Measurements from ENCODE around the gene HAPSTR1. TPM values are rescaled to one million over a fixed set of nuclear protein-coding genes. Genes with fewer than 3 reads are reported as not detected.

The HAPSTR1 gene
- total RNA-seq, 1 donor from 2014 or later: 143 TPM

GRCh38 chr16:9115277-9115676 lies 23.8 kb downstream of the HAPSTR1 start:
- Mint-ChIP-seq H3K9me3 (ENCODE audit: unreplicated experiment) (peaks cover 1% of the 10 kb centered on the region), H3K27ac (ENCODE audit: unreplicated experiment) (no peak overlapping the region), H3K27me3 (ENCODE audit: unreplicated experiment) (peaks cover 6% of the 10 kb centered on the region), H3K4me3 (ENCODE audit: unreplicated experiment) (no peak overlapping the region), H3K4me1 (ENCODE audit: low read depth, unreplicated experiment) (peaks cover 12% of the 10 kb centered on the region), H3K36me3 (ENCODE audit: unreplicated experiment) (no peaks in the 10 kb centered on the region)
- TF ChIP-seq, protein P1, sequence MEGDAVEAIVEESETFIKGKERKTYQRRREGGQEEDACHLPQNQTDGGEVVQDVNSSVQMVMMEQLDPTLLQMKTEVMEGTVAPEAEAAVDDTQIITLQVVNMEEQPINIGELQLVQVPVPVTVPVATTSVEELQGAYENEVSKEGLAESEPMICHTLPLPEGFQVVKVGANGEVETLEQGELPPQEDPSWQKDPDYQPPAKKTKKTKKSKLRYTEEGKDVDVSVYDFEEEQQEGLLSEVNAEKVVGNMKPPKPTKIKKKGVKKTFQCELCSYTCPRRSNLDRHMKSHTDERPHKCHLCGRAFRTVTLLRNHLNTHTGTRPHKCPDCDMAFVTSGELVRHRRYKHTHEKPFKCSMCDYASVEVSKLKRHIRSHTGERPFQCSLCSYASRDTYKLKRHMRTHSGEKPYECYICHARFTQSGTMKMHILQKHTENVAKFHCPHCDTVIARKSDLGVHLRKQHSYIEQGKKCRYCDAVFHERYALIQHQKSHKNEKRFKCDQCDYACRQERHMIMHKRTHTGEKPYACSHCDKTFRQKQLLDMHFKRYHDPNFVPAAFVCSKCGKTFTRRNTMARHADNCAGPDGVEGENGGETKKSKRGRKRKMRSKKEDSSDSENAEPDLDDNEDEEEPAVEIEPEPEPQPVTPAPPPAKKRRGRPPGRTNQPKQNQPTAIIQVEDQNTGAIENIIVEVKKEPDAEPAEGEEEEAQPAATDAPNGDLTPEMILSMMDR (IDR thresholded peaks at IDR 0.05; ENCODE audit: partially characterized antibody, unreplicated experiment): no peak
- DNase-seq: no peak

GRCh38 chr16:9116141-9116540 lies 24.7 kb downstream of the HAPSTR1 start:
- H3K9me3 Mint-ChIP-seq (ENCODE audit: unreplicated experiment): peaks cover 1% of the 10 kb centered on the region
- peaks cover 6% of the 10 kb centered on the region for H3K27me3 Mint-ChIP-seq (ENCODE audit: unreplicated experiment)
- H3K27ac Mint-ChIP-seq (ENCODE audit: unreplicated experiment): no peak overlapping the region
- no peak for DNase-seq
- H3K4me1 Mint-ChIP-seq (ENCODE audit: low read depth, unreplicated experiment): peaks cover 10% of the 10 kb centered on the region
- no peaks in the 10 kb centered on the region for H3K36me3 Mint-ChIP-seq (ENCODE audit: unreplicated experiment)
- no peak overlapping the region for H3K4me3 Mint-ChIP-seq (ENCODE audit: unreplicated experiment)
- TF ChIP-seq, protein P1 (IDR thresholded peaks at IDR 0.05; ENCODE audit: partially characterized antibody, unreplicated experiment): no peak

GRCh38 chr16:9118170-9118569 lies 26.7 kb downstream of the HAPSTR1 start:
- DNase-seq: no peak
- Mint-ChIP-seq H3K27me3 (ENCODE audit: unreplicated experiment) (peaks cover 6% of the 10 kb centered on the region), H3K9me3 (ENCODE audit: unreplicated experiment) (peaks cover 1% of the 10 kb centered on the region), H3K4me1 (ENCODE audit: low read depth, unreplicated experiment) (peaks cover 2% of the 10 kb centered on the region), H3K36me3 (ENCODE audit: unreplicated experiment) (no peaks in the 10 kb centered on the region), H3K27ac (ENCODE audit: unreplicated experiment) (no peak overlapping the region), H3K4me3 (ENCODE audit: unreplicated experiment) (no peak overlapping the region)
- TF ChIP-seq, protein P1 (IDR thresholded peaks at IDR 0.05; ENCODE audit: partially characterized antibody, unreplicated experiment): no peak

- no peaks in the 10 kb centered on the region for H3K36me3 Mint-ChIP-seq (ENCODE audit: unreplicated experiment)
- peaks cover 8% of the 10 kb centered on the region for H3K4me1 Mint-ChIP-seq (ENCODE audit: low read depth, unreplicated experiment)
- TF ChIP-seq, protein P1 (IDR thresholded peaks at IDR 0.05; ENCODE audit: partially characterized antibody, unreplicated experiment): no peak
Observed at GRCh38 chr16:9119795-9120194, 28.4 kb downstream of the HAPSTR1 start.

DNA sequence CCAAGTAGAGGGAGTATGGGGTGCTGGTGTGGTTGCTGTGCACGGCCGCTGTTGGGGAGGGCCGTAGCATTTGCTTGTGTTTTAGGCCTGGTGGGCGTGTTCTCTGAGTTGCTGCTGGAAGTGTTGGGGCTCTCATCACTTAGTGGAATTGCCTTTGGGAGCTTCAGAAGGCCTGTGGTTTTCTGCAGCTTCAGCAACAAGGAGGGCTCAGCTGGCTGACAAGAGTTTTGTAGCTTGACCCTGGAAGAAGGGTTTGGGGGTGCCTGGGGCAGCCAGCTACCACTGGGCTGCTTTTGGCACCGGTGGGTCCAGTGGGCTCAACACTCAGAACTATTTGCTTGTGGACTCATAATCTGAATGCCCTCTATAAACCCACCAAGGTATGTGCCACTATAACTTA lies 30.9 kb downstream of the HAPSTR1 start:
- no peak overlapping the region for H3K4me3 Mint-ChIP-seq (ENCODE audit: unreplicated experiment)
- H3K36me3 Mint-ChIP-seq (ENCODE audit: unreplicated experiment): no peaks in the 10 kb centered on the region
- no peak overlapping the region for H3K27ac Mint-ChIP-seq (ENCODE audit: unreplicated experiment)

More at GRCh38 chr16:9119795-9120194, 28.4 kb downstream of the HAPSTR1 start:
- peaks cover 1% of the 10 kb centered on the region for H3K9me3 Mint-ChIP-seq (ENCODE audit: unreplicated experiment)
- no peak overlapping the region for H3K27ac Mint-ChIP-seq (ENCODE audit: unreplicated experiment)
- no peaks in the 10 kb centered on the region for H3K27me3 Mint-ChIP-seq (ENCODE audit: unreplicated experiment)
- DNase-seq: no peak
- H3K4me3 Mint-ChIP-seq (ENCODE audit: unreplicated experiment): no peak overlapping the region

More for the DNA sequence above, 30.9 kb downstream of the HAPSTR1 start:
- Mint-ChIP-seq H3K9me3 (ENCODE audit: unreplicated experiment) (peaks cover 1% of the 10 kb centered on the region), H3K4me1 (ENCODE audit: low read depth, unreplicated experiment) (peaks cover 12% of the 10 kb centered on the region), H3K27me3 (ENCODE audit: unreplicated experiment) (no peaks in the 10 kb centered on the region)
- no peak for DNase-seq
- TF ChIP-seq, protein P1 (IDR thresholded peaks at IDR 0.05; ENCODE audit: partially characterized antibody, unreplicated experiment): no peak

Measured in glutamatergic neuron (in vitro differentiated cells).